Osteocyte (in vitro differentiated cells): Measurements from ENCODE around the gene TMPRSS7. TPM values are rescaled to one million over a fixed set of nuclear protein-coding genes. Genes with fewer than 3 reads are reported as not detected.

Experiments used
- DNase-seq: peaks from one replicate; pipeline ENCODE4 v3.0.0; 2021; ENCODE audit warnings: mixed read lengths; ENCODE audit not compliant: unreplicated experiment; ENCODE audit errors: extremely low spot score
- H3K27ac Mint-ChIP-seq: one replicate; pipeline ENCODE4 v1.8.0; 2021; ENCODE audit warnings: mild to moderate bottlenecking, mixed read lengths; ENCODE audit not compliant: unreplicated experiment
- H3K27me3 Mint-ChIP-seq: one replicate; pipeline ENCODE4 v1.8.0; 2021; ENCODE audit warnings: mixed read lengths; ENCODE audit not compliant: unreplicated experiment
- H3K36me3 Mint-ChIP-seq: one replicate; pipeline ENCODE4 v1.8.0; 2021; ENCODE audit warnings: mixed read lengths; ENCODE audit not compliant: unreplicated experiment
- H3K4me1 Mint-ChIP-seq: one replicate; pipeline ENCODE4 v1.8.0; 2021; ENCODE audit warnings: mixed read lengths; ENCODE audit not compliant: unreplicated experiment
- H3K4me3 Mint-ChIP-seq: one replicate; pipeline ENCODE4 v1.8.0; 2021; ENCODE audit warnings: mild to moderate bottlenecking, moderate library complexity, mixed read lengths; ENCODE audit not compliant: unreplicated experiment
- H3K9me3 Mint-ChIP-seq: one replicate; pipeline ENCODE4 v1.8.0; 2021; ENCODE audit warnings: mixed read lengths; ENCODE audit not compliant: unreplicated experiment
- CTCF ChIP-seq: fragments of 200-600 bp; sonication (generic); IDR thresholded peaks from 2 replicates; pipeline ENCODE4 v1.5.0; 2021; ENCODE audit warnings: antibody characterized with exemption, mild to moderate bottlenecking, moderate library complexity
- total RNA-seq: library from RNA; stranded (reverse); gene quantifications from 2 replicates; pipeline ENCODE4 v1.2.1, GENCODE V29; 2021

The TMPRSS7 gene
- total RNA-seq, 1 donor from 2014 or later: not detected

DNA sequence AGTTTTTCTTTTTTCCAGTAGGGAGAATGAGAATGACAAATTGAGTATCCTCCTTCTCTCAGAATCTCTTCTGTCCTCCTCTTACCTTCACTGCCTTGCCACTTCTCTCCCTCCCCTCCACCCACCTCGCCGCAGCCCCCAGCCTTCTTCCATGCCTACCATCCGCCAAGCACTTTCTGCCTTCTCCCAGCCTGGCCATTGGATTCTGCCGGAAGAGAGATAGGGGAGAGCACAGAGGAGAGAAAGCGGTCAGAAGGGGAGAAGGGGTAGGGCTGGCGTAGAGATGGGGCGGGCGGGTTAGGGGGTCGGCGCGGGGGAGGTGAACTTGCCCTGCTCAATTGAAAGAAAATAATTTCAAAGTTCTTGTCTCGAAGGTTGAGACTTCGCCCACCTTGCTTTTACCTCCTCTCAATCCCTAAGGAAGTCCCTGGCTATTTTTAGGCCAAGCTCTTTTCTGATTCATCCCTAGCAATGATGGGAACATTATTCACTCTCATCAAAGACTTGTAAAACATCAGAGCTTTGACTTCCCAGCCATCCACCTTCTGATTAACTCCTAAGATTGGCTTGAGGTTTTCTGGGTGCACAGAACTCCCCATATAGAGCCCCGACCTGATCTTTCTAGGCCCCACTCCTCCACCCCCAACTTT lies 52.5 kb downstream of the TMPRSS7 start:
- Mint-ChIP-seq H3K36me3 (no peaks in the 10 kb centered on the region), H3K4me1 (peaks cover 14% of the 10 kb centered on the region), H3K27ac (peak overlapping the region; percentile 52), H3K27me3 (peaks cover 6% of the 10 kb centered on the region), H3K9me3 (no peaks in the 10 kb centered on the region), H3K4me3 (peak overlapping the region; percentile 81)
- DNase-seq: no peak
- no peak for TF ChIP-seq CTCF

DNA sequence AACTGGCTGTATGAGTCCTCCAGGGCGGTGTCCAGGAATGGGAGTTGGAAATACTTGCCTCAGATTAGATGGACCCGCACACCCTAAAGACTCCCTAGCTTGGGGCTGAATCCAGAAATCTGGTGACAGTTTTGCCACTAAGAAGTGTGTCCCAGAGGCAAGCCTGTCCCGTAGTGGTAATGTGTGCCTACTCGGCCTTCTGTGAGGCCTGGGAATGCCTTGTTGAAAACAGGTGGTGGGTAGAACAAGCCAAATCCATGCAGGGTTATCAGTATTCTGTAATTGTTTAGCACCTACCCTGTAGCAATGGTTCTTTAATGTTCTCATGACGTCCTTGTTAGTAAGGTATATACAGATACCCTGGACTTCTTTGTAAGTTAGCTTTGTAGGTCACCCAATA lies 53.2 kb downstream of the TMPRSS7 start:
- Mint-ChIP-seq H3K9me3 (no peaks in the 10 kb centered on the region), H3K27ac (peak overlapping the region; percentile 18), H3K4me3 (no peak overlapping the region), H3K4me1 (peaks cover 20% of the 10 kb centered on the region), H3K27me3 (peaks cover 6% of the 10 kb centered on the region), H3K36me3 (no peaks in the 10 kb centered on the region)
- TF ChIP-seq CTCF: no peak
- no peak for DNase-seq

DNA sequence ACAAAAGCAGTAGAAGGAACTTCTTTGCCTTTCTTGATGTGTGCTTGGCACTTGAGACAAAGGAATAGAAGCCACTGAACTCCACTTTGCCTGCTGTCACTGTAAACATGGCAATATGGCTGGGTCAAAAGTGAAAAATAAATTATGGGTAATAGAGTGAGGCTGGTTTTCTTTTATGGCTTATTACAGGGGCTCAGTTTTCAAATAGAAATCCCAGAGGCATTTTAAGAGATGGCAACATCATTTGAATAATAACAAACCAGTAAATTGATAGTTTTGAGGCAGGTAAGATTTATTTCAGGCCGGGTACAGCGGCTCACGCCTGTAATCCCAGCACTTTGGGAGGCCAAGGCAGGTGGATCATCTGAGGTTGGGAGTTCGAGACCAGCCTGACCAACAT lies 54.4 kb downstream of the TMPRSS7 start:
- no peak for DNase-seq
- H3K36me3 Mint-ChIP-seq: peaks cover 2% of the 10 kb centered on the region
- no peak overlapping the region for H3K4me3 Mint-ChIP-seq
- H3K9me3 Mint-ChIP-seq: no peaks in the 10 kb centered on the region
- H3K4me1 Mint-ChIP-seq: peaks cover 28% of the 10 kb centered on the region
- no peak for TF ChIP-seq CTCF
- no peak overlapping the region for H3K27ac Mint-ChIP-seq
- H3K27me3 Mint-ChIP-seq: peaks cover 5% of the 10 kb centered on the region

DNA sequence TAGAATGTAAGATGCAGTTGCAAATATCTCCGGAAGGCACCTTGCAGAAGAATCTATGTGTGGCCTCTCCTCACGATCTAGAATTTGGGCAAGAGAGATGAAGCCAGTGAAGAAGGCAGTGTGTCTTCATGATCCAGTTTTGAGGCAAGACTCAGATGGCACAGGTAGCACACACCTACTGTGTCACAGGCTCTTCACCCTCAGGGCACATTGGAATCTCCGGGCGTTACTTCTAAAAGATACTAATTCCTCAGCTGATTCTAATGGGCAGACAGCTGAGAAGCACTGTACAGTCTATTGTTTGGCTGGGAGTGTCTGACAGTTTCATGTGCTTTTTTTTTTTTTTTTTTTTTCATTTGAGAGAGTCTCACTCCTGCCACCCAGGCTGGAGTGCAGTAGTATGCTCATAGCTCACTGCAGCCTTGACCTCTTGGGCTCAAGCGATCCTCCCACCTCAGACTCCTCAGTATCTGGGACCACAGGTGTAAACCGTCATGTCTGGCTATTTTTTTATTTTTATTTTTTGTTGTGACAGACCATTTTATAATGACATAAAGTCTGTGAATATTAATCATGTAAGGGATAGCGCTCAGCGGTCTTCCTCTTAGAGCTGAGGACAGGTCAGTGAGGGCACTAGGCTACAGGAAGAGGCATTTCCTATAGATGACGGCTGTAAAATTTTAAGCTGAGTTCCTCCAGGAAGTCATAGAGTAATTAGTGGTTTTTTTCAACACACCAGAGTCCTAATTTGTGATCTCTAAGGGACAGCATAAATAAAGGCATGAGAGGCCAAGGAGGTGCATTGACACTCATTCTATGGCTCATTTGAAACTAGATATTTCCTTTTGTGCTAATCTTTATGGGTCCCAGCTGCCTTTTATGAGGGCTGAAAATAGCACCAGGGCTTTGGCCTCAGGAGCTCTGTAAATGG lies 55.7 kb downstream of the TMPRSS7 start:
- H3K4me3 Mint-ChIP-seq: no peak overlapping the region
- no peak for TF ChIP-seq CTCF
- H3K4me1 Mint-ChIP-seq: peaks cover 28% of the 10 kb centered on the region
- H3K9me3 Mint-ChIP-seq: peaks cover under 1% of the 10 kb centered on the region
- DNase-seq: no peak
- peaks cover 2% of the 10 kb centered on the region for H3K36me3 Mint-ChIP-seq
- peaks cover under 1% of the 10 kb centered on the region for H3K27me3 Mint-ChIP-seq
- no peak overlapping the region for H3K27ac Mint-ChIP-seq
